Uterus (tissue), 4 donors: ENCODE results near the gene PSMD5. TPM values are rescaled to one million over a fixed set of nuclear protein-coding genes. Genes with fewer than 3 reads are reported as not detected.
A peak's percentile ranks its signal among the peaks of the same experiment; 100 is the strongest.

Experiments
- DNase-seq, 2 donors: peaks; one replicate each; pipeline ENCODE4 v3.0.0-alpha.2; 2019 to 2020
- H3K27ac ChIP-seq, 2 donors: fragments of 200-600 bp; sonication (generic); 1 replicate in 1 of 2; 2 replicates in 1 of 2; pipeline ENCODE4 v1.5.1; 2016 to 2018
- H3K27me3 ChIP-seq, 2 donors: fragments of 200-600 bp; sonication (generic); one replicate each; pipeline ENCODE4 v1.5.1; 2018 to 2019; ENCODE audit warnings: control low read depth in 1 of 2
- H3K36me3 ChIP-seq, 2 donors: fragments of 200-600 bp; sonication (generic); one replicate each; pipeline ENCODE4 v1.5.1; 2019; ENCODE audit warnings: control low read depth in 1 of 2
- H3K4me1 ChIP-seq, 2 donors: fragments of 200-600 bp; sonication (generic); one replicate each; pipeline ENCODE4 v1.5.1; 2018 to 2019; ENCODE audit warnings: control low read depth in 1 of 2
- H3K4me3 ChIP-seq, 2 donors: fragments of 200-600 bp; sonication (generic); 1 replicate in 1 of 2; 2 replicates in 1 of 2; pipeline ENCODE4 v1.5.1; 2018 to 2019; ENCODE audit warnings: mild to moderate bottlenecking in 1 of 2
- H3K9me3 ChIP-seq, 2 donors: fragments of 200-600 bp; sonication (generic); one replicate each; pipeline ENCODE4 v1.5.1; 2019; ENCODE audit warnings: control low read depth in 1 of 2
- CTCF ChIP-seq, 4 experiments: fragments of 200-600 bp in 2 of 4; fragments of 450-650 bp in 2 of 4; sonication (generic) in 2 of 4; IDR thresholded peaks; one replicate each; pipeline ENCODE4 v1.5.1; 2016 to 2019; ENCODE audit warnings: antibody characterized with exemption in 4 of 4, mild to moderate bottlenecking in 2 of 4, moderate library complexity in 1 of 4
- POLR2A ChIP-seq, 2 donors: fragments of 450-650 bp; IDR thresholded peaks; one replicate each; pipeline ENCODE4 v1.6.1; 2016; ENCODE audit warnings: antibody characterized with exemption in 2 of 2, mild to moderate bottlenecking in 1 of 2, moderate library complexity in 1 of 2
- intact Hi-C: fragments of 100-400 bp; cut with DNase I; formaldehyde crosslinking; loops from one replicate; pipeline ENCODE4 v1.15.1; 2023; ENCODE audit warnings: low total_unique reads
- total RNA-seq, 4 donors: library from RNA; depleted of rRNA in 3 of 4; stranded (reverse); fragments of >200 nt in 3 of 4; gene quantifications; one replicate each; pipeline versions ENCODE4 v1.1.0 to v1.2.4, GENCODE V29; 2014 to 2023
- donor health status: DM: yes; HTN: yes; CAD: no.

The PSMD5 gene
- total RNA-seq, 4 donors from 2014 or later: 20.9 to 181 (median 49.0) TPM

- intact Hi-C loops: loop anchor here (5.0 kb wide), 1 partner anchor 60 kb away; no protein-coding TSS in a partner anchor
- Histone ChIP-seq H3K4me3 (peak overlapping the region; percentile 72 to 98), H3K9me3 (no peaks in the 10 kb centered on the region), H3K27me3 (no peaks in the 10 kb centered on the region), H3K36me3 (no peaks in the 10 kb centered on the region), H3K4me1 (no peaks in the 10 kb centered on the region), H3K27ac (peak overlapping the region; percentile 89 to 100)
- TF ChIP-seq POLR2A (IDR thresholded peaks at IDR 0.05) (peak in 1 of 2 donors; percentile 25), CTCF (IDR thresholded peaks at IDR 0.05) (peak in 3 of 4 experiments; percentile 10 to 34 (median 30))
- peak; percentile 66 to 78 for DNase-seq
These were observed 34.7 kb upstream of the PSMD5 start for GRCh38 chr9:120877276-120878034.

GRCh38 chr9:120876842-120877240 is 34.1 kb upstream of the PSMD5 start, which contains the start of gene PHF19:
Gene PHF19, minus strand, starts transcription at chr9:120877188. Its CDS starts 2,447 bp downstream, at chr9:120874741.
- intact Hi-C loops: loop anchor here (5.0 kb wide), 1 partner anchor 60 kb away; no protein-coding TSS in a partner anchor
- peak within 1 kb of the TSS; percentile 89 to 100 for H3K27ac ChIP-seq
- no peaks in the 10 kb centered on the region for H3K36me3 ChIP-seq
- peak in 1 of 2 donors; percentile 59 for DNase-seq
- H3K9me3 ChIP-seq: no peaks in the 10 kb centered on the region
- H3K4me1 ChIP-seq: no peaks in the 10 kb centered on the region
- no peaks in the 10 kb centered on the region for H3K27me3 ChIP-seq
- TF ChIP-seq POLR2A (IDR thresholded peaks at IDR 0.05) (no peak), CTCF (IDR thresholded peaks at IDR 0.05) (no peak)
- H3K4me3 ChIP-seq: peak within 1 kb of the TSS; percentile 72 to 98

- DNase-seq: peak; percentile 88 to 89
- intact Hi-C loops: loop anchor here (5.0 kb wide), 1 partner anchor 61 kb away; no protein-coding TSS in a partner anchor
- H3K4me1 ChIP-seq: no peaks in the 10 kb centered on the region
- H3K9me3 ChIP-seq: no peaks in the 10 kb centered on the region
- H3K36me3 ChIP-seq: no peaks in the 10 kb centered on the region
- H3K27ac ChIP-seq: peak overlapping the region; percentile 89 to 100
- H3K27me3 ChIP-seq: no peaks in the 10 kb centered on the region
- H3K4me3 ChIP-seq: peak overlapping the region; percentile 72 to 98
- TF ChIP-seq POLR2A (IDR thresholded peaks at IDR 0.05) (peak; percentile 17 to 32), CTCF (IDR thresholded peaks at IDR 0.05) (peak in 2 of 4 experiments; percentile 2 to 11)
These were observed 33.5 kb upstream of the PSMD5 start for GRCh38 chr9:120875954-120876841.

- intact Hi-C loops: loop anchor here (5.0 kb wide), 1 partner anchor 62 kb away; no protein-coding TSS in a partner anchor
- H3K27ac ChIP-seq: peak overlapping the region; percentile 89 to 100
- H3K9me3 ChIP-seq: no peaks in the 10 kb centered on the region
- no peaks in the 10 kb centered on the region for H3K36me3 ChIP-seq
- no peaks in the 10 kb centered on the region for H3K27me3 ChIP-seq
- H3K4me1 ChIP-seq: no peaks in the 10 kb centered on the region
- TF ChIP-seq CTCF (IDR thresholded peaks at IDR 0.05) (no peak), POLR2A (IDR thresholded peaks at IDR 0.05) (no peak)
- DNase-seq: no peak
- H3K4me3 ChIP-seq: peak overlapping the region in 1 of 2 donors; percentile 98
These were observed 32.9 kb upstream of the PSMD5 start for GRCh38 chr9:120875643-120875953.
